Measurements from ENCODE around the gene CCDC14. TPM values are rescaled to one million over a fixed set of nuclear protein-coding genes. Genes with fewer than 3 reads are reported as not detected.

CCDC14 gene
- polyA plus RNA-seq, 1 experiment = 163 TPM

GRCh38 chr3:123878807-123879206 is 82.2 kb downstream of the CCDC14 start:
- no peaks in the 10 kb centered on the region for H3K27me3 ChIP-seq (ENCODE audit: control insufficient read depth, insufficient read depth, low read length)
- CTCF ChIA-PET = interaction anchor here (0.5 to 1.0 kb wide), 2 partner anchors 155 to 1641 kb away, joined by 3 read pairs; partner anchors contain the start of gene SNX4
- H3K27ac ChIP-seq (ENCODE audit: low read depth, low read length) = no peak overlapping the region
- POLR2A ChIA-PET = no interaction called here
- no peak for DNase-seq (ENCODE audit: low read depth, low spot score)
- no peaks in the 10 kb centered on the region for H3K9me3 ChIP-seq (ENCODE audit: control insufficient read depth, insufficient read depth, low read length)
- no peak for TF ChIP-seq CTCF (IDR thresholded peaks at IDR 0.05; ENCODE audit: low read depth, low read length)
- H3K4me3 ChIP-seq (ENCODE audit: low read depth, low read length) = no peak overlapping the region

GRCh38 chr3:123877965-123878364 is 83.1 kb downstream of the CCDC14 start:
- Histone ChIP-seq H3K27ac (ENCODE audit: low read depth, low read length) (no peak overlapping the region), H3K27me3 (ENCODE audit: control insufficient read depth, insufficient read depth, low read length) (no peaks in the 10 kb centered on the region), H3K9me3 (ENCODE audit: control insufficient read depth, insufficient read depth, low read length) (no peaks in the 10 kb centered on the region), H3K4me3 (ENCODE audit: low read depth, low read length) (no peak overlapping the region)
- no peak for TF ChIP-seq CTCF (IDR thresholded peaks at IDR 0.05; ENCODE audit: low read depth, low read length)
- CTCF ChIA-PET = no interaction called here
- POLR2A ChIA-PET = no interaction called here
- no peak for DNase-seq (ENCODE audit: low read depth, low spot score)

- no peak overlapping the region for H3K4me3 ChIP-seq (ENCODE audit: low read depth, low read length)
- no peaks in the 10 kb centered on the region for H3K9me3 ChIP-seq (ENCODE audit: control insufficient read depth, insufficient read depth, low read length)
- TF ChIP-seq CTCF (IDR thresholded peaks at IDR 0.05; ENCODE audit: low read depth, low read length) = no peak
- ChIA-PET CTCF (no interaction called here), POLR2A (no interaction called here)
- no peak for DNase-seq (ENCODE audit: low read depth, low spot score)
- no peaks in the 10 kb centered on the region for H3K27me3 ChIP-seq (ENCODE audit: control insufficient read depth, insufficient read depth, low read length)
- H3K27ac ChIP-seq (ENCODE audit: low read depth, low read length) = no peak overlapping the region
Measured at GRCh38 chr3:123877466-123877865, 83.6 kb downstream of the CCDC14 start.

GRCh38 chr3:123876858-123877257 is 84.2 kb downstream of the CCDC14 start:
- CTCF ChIA-PET = no interaction called here
- TF ChIP-seq CTCF (IDR thresholded peaks at IDR 0.05; ENCODE audit: low read depth, low read length) = peak; percentile 24

GRCh38 chr3:123872621-123873020 is 88.4 kb downstream of the CCDC14 start:
- ChIA-PET POLR2A (no interaction called here), CTCF (interaction anchor here (1.9 kb wide), 1 partner anchor 9 kb away, joined by 9 read pairs; no protein-coding TSS in a partner anchor)
- TF ChIP-seq CTCF (IDR thresholded peaks at IDR 0.05; ENCODE audit: low read depth, low read length) = no peak
- H3K27ac ChIP-seq (ENCODE audit: low read depth, low read length) = no peak overlapping the region
- no peak overlapping the region for H3K4me3 ChIP-seq (ENCODE audit: low read depth, low read length)
- no peaks in the 10 kb centered on the region for H3K9me3 ChIP-seq (ENCODE audit: control insufficient read depth, insufficient read depth, low read length)
- DNase-seq (ENCODE audit: low read depth, low spot score) = no peak
- H3K27me3 ChIP-seq (ENCODE audit: control insufficient read depth, insufficient read depth, low read length) = no peaks in the 10 kb centered on the region

More at GRCh38 chr3:123876858-123877257, 84.2 kb downstream of the CCDC14 start:
- no peak overlapping the region for H3K4me3 ChIP-seq (ENCODE audit: low read depth, low read length)
- POLR2A ChIA-PET = no interaction called here
- H3K9me3 ChIP-seq (ENCODE audit: control insufficient read depth, insufficient read depth, low read length) = no peaks in the 10 kb centered on the region
- H3K27me3 ChIP-seq (ENCODE audit: control insufficient read depth, insufficient read depth, low read length) = no peaks in the 10 kb centered on the region
- no peak overlapping the region for H3K27ac ChIP-seq (ENCODE audit: low read depth, low read length)
- no peak for DNase-seq (ENCODE audit: low read depth, low spot score)

All from AG04450 (cell line).